GM06990 (cell line): Measurements from ENCODE around the gene PDRG1.

Experiments used
- DNase-seq: peaks from one replicate; pipeline ENCODE4 v3.0.0-alpha.2; 2011; ENCODE audit not compliant: insufficient read length; ENCODE audit errors: extremely low read depth
- H3K27me3 ChIP-seq: replicated peaks from 2 replicates; pipeline ENCODE4 v1.6.0; 2011; ENCODE audit warnings: low read length; ENCODE audit not compliant: control insufficient read depth, insufficient read depth
- H3K36me3 ChIP-seq: 2 replicates; pipeline ENCODE4 v1.5.1; 2011; ENCODE audit warnings: low read length; ENCODE audit not compliant: control insufficient read depth, insufficient read depth
- H3K4me3 ChIP-seq: replicated peaks from 2 replicates; pipeline ENCODE4 v1.5.1; 2011; ENCODE audit warnings: low read depth, mild to moderate bottlenecking, control low read depth, low read length
- CTCF ChIP-seq: IDR thresholded peaks from 2 replicates; pipeline ENCODE4 v1.5.1; 2011; ENCODE audit warnings: low read length, control low read depth, mild to moderate bottlenecking, inconsistent platforms; ENCODE audit not compliant: insufficient read depth, poor library complexity, severe bottlenecking

PDRG1 gene

GRCh38 chr20:31909253-31910070 lies 42.4 kb downstream of the PDRG1 start:
- Histone ChIP-seq H3K27me3 (no peaks in the 10 kb centered on the region), H3K36me3 (no peaks in the 10 kb centered on the region), H3K4me3 (no peak overlapping the region)
- no peak for DNase-seq
- TF ChIP-seq CTCF = no peak

DNA sequence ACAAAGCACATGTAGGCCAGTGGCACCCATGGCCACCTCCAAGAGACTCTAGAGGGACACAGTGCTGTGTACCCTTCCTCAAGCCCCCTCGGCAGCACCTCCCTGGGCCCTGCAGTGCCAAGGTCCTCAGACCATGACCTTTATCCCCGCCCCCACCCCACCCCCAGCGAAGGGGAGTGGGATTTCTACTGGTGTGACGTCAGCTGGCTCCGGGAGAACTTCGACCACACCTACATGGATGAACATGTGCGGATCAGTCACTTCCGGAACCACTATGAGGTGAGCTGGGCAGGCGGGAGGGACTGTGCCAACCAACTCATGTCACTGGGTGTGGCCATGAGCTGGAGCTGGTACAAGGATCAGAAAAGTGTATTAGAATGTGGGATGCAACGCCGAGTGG lies 43.4 kb downstream of the PDRG1 start:
- H3K27me3 ChIP-seq = no peaks in the 10 kb centered on the region
- DNase-seq = no peak
- no peak overlapping the region for H3K4me3 ChIP-seq
- no peak for TF ChIP-seq CTCF
- H3K36me3 ChIP-seq = no peaks in the 10 kb centered on the region

- Histone ChIP-seq H3K27me3 (no peaks in the 10 kb centered on the region), H3K36me3 (no peaks in the 10 kb centered on the region), H3K4me3 (no peak overlapping the region)
- no peak for DNase-seq
- no peak for TF ChIP-seq CTCF
Observed at GRCh38 chr20:31908016-31908415, 43.8 kb downstream of the PDRG1 start.

DNA sequence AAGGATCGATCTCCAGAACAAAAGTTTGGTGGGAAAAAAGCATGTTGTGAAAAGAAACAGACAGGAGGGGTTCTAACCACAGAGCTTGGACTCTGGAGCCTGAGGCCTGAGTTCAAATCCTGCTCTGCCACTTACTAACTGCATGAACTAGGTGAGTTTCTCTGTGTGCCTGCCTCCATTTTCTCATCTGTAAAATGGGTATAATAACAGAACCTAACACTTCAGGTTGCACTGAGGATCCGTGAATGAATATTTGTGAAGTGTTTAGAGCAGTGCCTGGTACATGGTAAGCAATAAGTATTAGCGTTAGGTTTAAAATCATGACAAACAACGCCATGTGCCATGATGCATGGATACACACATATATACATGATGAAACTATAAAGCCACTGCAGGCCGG lies 44.8 kb downstream of the PDRG1 start:
- no peaks in the 10 kb centered on the region for H3K36me3 ChIP-seq
- DNase-seq = no peak

GRCh38 chr20:31906001-31906400 lies 45.8 kb downstream of the PDRG1 start:
- Histone ChIP-seq H3K4me3 (no peak overlapping the region), H3K36me3 (no peaks in the 10 kb centered on the region), H3K27me3 (no peaks in the 10 kb centered on the region)
- no peak for TF ChIP-seq CTCF
- DNase-seq = no peak

More for the DNA sequence above, 44.8 kb downstream of the PDRG1 start:
- H3K27me3 ChIP-seq = no peaks in the 10 kb centered on the region
- TF ChIP-seq CTCF = no peak
- H3K4me3 ChIP-seq = no peak overlapping the region
